Esophagus muscularis mucosa (tissue), 3 donors: Measurements from ENCODE around the gene RDH14.

ENCODE experiments used
- POLR2AphosphoS5 ChIP-seq, 2 donors: sonication (generic); formaldehyde crosslinking; IDR thresholded peaks; one replicate each; pipeline ENCODE4 v1.6.1; 2017; ENCODE audit warnings: antibody characterized with exemption in 2 of 2
- TF ChIP-seq, protein P1 (sequence below), 3 experiments: fragments of 200-600 bp in 2 of 3; fragments of 450-650 bp in 1 of 3; sonication (generic) in 2 of 3; IDR thresholded peaks; one replicate each; pipeline ENCODE4 v1.5.1; 2017 to 2019; ENCODE audit warnings: antibody characterized with exemption in 3 of 3, mild to moderate bottlenecking in 2 of 3, moderate library complexity in 1 of 3

DNA sequence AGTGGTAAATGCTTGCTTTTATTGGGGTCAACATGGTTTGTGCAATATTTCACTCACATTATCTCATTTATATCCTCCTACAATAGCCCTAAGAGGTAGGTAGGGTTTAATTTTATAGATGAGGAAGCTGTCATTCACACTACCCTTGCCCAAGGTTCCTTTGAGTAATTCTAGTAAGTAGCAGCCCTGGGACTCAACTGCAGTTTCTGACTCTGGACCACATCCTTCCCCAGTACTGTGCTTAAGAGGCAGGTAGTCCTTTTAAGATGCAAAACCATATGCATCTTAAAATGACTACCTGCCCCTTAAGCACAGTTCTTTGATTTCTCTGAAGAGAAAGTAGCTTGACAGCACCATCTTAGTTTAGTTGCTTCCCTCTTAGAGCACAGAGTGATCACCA lies 44.7 kb upstream of the RDH14 start:
- TF ChIP-seq, protein P1, sequence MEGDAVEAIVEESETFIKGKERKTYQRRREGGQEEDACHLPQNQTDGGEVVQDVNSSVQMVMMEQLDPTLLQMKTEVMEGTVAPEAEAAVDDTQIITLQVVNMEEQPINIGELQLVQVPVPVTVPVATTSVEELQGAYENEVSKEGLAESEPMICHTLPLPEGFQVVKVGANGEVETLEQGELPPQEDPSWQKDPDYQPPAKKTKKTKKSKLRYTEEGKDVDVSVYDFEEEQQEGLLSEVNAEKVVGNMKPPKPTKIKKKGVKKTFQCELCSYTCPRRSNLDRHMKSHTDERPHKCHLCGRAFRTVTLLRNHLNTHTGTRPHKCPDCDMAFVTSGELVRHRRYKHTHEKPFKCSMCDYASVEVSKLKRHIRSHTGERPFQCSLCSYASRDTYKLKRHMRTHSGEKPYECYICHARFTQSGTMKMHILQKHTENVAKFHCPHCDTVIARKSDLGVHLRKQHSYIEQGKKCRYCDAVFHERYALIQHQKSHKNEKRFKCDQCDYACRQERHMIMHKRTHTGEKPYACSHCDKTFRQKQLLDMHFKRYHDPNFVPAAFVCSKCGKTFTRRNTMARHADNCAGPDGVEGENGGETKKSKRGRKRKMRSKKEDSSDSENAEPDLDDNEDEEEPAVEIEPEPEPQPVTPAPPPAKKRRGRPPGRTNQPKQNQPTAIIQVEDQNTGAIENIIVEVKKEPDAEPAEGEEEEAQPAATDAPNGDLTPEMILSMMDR (IDR thresholded peaks at IDR 0.05) = no peak
- no peak for TF ChIP-seq POLR2AphosphoS5 (IDR thresholded peaks at IDR 0.05)
